ENCODE data around the gene CACNB2.

DNA sequence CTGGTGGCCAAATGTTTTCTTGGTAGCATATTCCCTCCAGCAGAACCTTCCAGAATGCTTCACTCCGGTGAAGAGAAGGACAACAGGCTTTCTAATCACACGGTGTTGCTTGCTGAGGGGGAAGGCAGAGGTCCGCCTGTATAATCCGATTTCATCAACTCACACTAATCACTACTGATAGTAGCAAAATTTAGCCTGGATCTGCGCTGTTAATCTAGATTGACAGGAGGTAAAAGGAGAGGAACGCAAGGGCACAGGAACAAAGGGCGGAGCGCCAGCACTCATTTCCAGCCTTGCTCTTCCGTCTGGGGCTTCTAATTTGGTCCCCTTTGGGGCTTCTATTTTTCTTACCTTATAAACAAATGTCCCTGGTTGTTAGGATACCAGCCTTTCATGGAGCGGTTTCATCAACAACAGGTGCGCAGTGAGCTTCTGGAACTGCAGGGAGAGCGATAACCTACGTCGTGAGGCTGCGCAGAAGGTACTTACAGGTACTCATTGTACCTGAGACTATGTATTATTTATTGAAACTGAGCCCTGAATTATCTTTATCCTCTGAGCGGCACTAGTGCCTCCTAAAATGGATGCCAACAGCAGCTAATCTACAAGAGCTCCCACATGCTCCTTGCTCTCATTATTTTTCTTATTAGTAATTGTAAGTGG lies 150.6 kb downstream of the CACNB2 start:
- TF ChIP-seq GABPA (IDR thresholded peaks at IDR 0.05 in 1 of 2, conservative IDR thresholded peaks at IDR 0.05 in 1 of 2) (no peak), YY1 (IDR thresholded peaks at IDR 0.05) (no peak), FOXA1 (IDR thresholded peaks at IDR 0.05) (no peak), RXRA (IDR thresholded peaks at IDR 0.05) (no peak)
- TF ChIP-seq, protein P1, sequence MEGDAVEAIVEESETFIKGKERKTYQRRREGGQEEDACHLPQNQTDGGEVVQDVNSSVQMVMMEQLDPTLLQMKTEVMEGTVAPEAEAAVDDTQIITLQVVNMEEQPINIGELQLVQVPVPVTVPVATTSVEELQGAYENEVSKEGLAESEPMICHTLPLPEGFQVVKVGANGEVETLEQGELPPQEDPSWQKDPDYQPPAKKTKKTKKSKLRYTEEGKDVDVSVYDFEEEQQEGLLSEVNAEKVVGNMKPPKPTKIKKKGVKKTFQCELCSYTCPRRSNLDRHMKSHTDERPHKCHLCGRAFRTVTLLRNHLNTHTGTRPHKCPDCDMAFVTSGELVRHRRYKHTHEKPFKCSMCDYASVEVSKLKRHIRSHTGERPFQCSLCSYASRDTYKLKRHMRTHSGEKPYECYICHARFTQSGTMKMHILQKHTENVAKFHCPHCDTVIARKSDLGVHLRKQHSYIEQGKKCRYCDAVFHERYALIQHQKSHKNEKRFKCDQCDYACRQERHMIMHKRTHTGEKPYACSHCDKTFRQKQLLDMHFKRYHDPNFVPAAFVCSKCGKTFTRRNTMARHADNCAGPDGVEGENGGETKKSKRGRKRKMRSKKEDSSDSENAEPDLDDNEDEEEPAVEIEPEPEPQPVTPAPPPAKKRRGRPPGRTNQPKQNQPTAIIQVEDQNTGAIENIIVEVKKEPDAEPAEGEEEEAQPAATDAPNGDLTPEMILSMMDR (IDR thresholded peaks at IDR 0.05; ENCODE audit: low read depth, low read length, missing input control), result no peak
- TF ChIP-seq, protein P2, sequence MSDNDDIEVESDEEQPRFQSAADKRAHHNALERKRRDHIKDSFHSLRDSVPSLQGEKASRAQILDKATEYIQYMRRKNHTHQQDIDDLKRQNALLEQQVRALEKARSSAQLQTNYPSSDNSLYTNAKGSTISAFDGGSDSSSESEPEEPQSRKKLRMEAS (IDR thresholded peaks at IDR 0.05), result no peak

Measured in liver (tissue), 3 donors.